Neural progenitor cell (in vitro differentiated cells): ENCODE results near the gene SLC4A11.

ENCODE experiments used
- EZH2 ChIP-seq: fragments of 200-600 bp; sonication (generic); IDR thresholded peaks from 2 replicates; pipeline ENCODE4 v1.6.1; 2017; ENCODE audit warnings: antibody characterized with exemption, mild to moderate bottlenecking, moderate library complexity
- TF ChIP-seq, protein P1 (sequence below): fragments of 200-600 bp; sonication (generic); IDR thresholded peaks from 2 replicates; pipeline ENCODE4 v1.5.1; 2017; ENCODE audit warnings: antibody characterized with exemption, mild to moderate bottlenecking

- TF ChIP-seq, protein P1, sequence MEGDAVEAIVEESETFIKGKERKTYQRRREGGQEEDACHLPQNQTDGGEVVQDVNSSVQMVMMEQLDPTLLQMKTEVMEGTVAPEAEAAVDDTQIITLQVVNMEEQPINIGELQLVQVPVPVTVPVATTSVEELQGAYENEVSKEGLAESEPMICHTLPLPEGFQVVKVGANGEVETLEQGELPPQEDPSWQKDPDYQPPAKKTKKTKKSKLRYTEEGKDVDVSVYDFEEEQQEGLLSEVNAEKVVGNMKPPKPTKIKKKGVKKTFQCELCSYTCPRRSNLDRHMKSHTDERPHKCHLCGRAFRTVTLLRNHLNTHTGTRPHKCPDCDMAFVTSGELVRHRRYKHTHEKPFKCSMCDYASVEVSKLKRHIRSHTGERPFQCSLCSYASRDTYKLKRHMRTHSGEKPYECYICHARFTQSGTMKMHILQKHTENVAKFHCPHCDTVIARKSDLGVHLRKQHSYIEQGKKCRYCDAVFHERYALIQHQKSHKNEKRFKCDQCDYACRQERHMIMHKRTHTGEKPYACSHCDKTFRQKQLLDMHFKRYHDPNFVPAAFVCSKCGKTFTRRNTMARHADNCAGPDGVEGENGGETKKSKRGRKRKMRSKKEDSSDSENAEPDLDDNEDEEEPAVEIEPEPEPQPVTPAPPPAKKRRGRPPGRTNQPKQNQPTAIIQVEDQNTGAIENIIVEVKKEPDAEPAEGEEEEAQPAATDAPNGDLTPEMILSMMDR = no peak
- TF ChIP-seq EZH2 = no peak
Measured at GRCh38 chr20:3229798-3230197, 9.2 kb downstream of the SLC4A11 start.
